ENCODE data around the gene DLGAP1.
"Not testable (repeated sequence)": the region's sequence is repeated elsewhere in the genome, so short reads cannot be mapped to it uniquely, and the experiment has no call there.

The DLGAP1 gene

DNA sequence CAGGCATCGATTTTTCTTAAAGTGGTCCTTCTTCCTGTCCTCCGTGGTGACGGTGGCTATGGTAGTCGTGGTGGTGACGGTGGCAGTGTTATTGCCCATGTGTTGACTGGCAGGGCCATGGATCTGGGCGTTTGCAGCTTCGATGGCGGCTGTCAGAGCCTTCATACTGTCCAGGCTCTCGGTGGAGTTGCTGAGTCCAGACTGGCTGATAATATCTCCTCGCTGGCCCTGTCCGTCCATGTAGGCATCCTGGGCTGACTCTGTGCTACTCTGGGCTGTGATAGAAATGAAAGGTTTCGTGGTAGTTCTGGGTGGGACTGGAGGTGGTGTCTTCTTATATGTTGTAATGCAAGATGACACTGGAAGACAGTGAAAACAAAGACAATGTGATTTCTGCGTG lies 873.2 kb downstream of the DLGAP1 start:
- Histone ChIP-seq H3K27me3 (ENCODE audit: insufficient read depth, insufficient read length) (no peaks in the 10 kb centered on the region), H3K36me3 (ENCODE audit: insufficient read depth, insufficient read length, low read length) (no peaks in the 10 kb centered on the region), H3K9ac (ENCODE audit: insufficient read length, low read depth) (no peak overlapping the region), H3K4me1 (ENCODE audit: insufficient read depth, insufficient read length) (no peaks in the 10 kb centered on the region), H3K4me3 (ENCODE audit: insufficient read length, low read depth) (no peak overlapping the region), H3K9me3 (ENCODE audit: insufficient read depth, low read length) (no peaks in the 10 kb centered on the region)
- TF ChIP-seq YY1 (IDR thresholded peaks at IDR 0.05; ENCODE audit: insufficient read depth, insufficient read length) = no peak
- TF ChIP-seq ZNF274 (IDR thresholded peaks at IDR 0.05; ENCODE audit: low read depth, low read length) = no peak
- TF ChIP-seq SUZ12 (IDR thresholded peaks at IDR 0.05; ENCODE audit: extremely low read depth, insufficient read depth, insufficient read length) = no peak
- no peak for DNase-seq (ENCODE audit: low read depth, low spot score)

DNA sequence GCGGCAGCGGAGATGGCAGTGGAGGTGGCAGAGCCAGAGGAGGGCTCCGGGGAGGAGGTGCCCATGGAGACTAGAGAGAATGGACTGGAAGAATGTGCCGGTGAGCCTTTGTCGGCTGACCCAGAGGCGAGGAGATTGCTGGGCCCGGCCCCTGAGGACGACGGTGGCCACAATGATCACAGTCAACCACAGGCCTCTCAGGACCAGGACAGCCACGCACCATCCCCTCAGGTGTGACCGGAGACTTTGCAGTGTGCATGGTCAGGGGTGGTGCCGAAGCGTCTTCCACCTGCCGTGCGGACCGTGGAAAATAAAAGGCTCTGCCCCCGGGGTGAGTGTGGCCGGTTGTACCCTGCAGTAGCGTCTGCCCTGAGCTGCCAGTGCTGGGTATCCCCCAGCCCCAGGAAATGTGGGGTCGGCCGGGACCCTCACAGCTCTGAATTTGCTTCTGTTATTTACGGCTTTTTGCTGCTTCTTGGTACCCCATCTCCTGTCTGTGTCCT lies 874.5 kb downstream of the DLGAP1 start:
- H3K4me3 ChIP-seq (ENCODE audit: insufficient read length, low read depth); H3K27me3 ChIP-seq (ENCODE audit: insufficient read depth, insufficient read length); H3K4me1 ChIP-seq (ENCODE audit: insufficient read depth, insufficient read length); DNase-seq (ENCODE audit: low read depth, low spot score); H3K9me3 ChIP-seq (ENCODE audit: insufficient read depth, low read length); H3K36me3 ChIP-seq (ENCODE audit: insufficient read depth, insufficient read length, low read length); H3K9ac ChIP-seq (ENCODE audit: insufficient read length, low read depth): not testable (repeated sequence)

DNA sequence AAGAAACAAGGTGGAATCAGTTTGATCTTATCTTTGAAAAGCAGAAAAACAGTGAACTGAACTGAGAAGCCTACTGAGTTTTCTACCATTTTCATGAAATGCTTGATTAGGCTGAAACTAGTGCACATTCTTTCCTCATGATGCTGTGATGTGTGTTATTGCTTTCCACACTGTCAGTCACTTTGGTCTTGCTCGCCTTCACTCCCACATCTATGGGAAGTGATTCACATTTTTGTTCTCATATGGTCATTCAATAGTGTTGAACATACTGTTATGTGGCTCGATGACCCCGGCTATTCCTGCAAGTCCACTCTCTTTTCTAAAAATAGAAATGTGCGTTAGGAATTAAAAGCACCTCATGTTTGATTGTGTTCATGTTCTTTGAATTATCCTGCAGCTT lies 875.4 kb downstream of the DLGAP1 start:
- no peak overlapping the region for H3K9ac ChIP-seq (ENCODE audit: insufficient read length, low read depth)
- TF ChIP-seq ZNF274 (IDR thresholded peaks at IDR 0.05; ENCODE audit: low read depth, low read length) (no peak), SUZ12 (IDR thresholded peaks at IDR 0.05; ENCODE audit: extremely low read depth, insufficient read depth, insufficient read length) (no peak), YY1 (IDR thresholded peaks at IDR 0.05; ENCODE audit: insufficient read depth, insufficient read length) (no peak)
- DNase-seq (ENCODE audit: low read depth, low spot score) = no peak
- H3K4me3 ChIP-seq (ENCODE audit: insufficient read length, low read depth) = no peak overlapping the region
- no peaks in the 10 kb centered on the region for H3K36me3 ChIP-seq (ENCODE audit: insufficient read depth, insufficient read length, low read length)
- H3K4me1 ChIP-seq (ENCODE audit: insufficient read depth, insufficient read length) = no peaks in the 10 kb centered on the region
- H3K27me3 ChIP-seq (ENCODE audit: insufficient read depth, insufficient read length) = no peaks in the 10 kb centered on the region
- no peaks in the 10 kb centered on the region for H3K9me3 ChIP-seq (ENCODE audit: insufficient read depth, low read length)

- Histone ChIP-seq H3K36me3 (ENCODE audit: insufficient read depth, insufficient read length, low read length) (no peaks in the 10 kb centered on the region), H3K9me3 (ENCODE audit: insufficient read depth, low read length) (no peaks in the 10 kb centered on the region), H3K4me3 (ENCODE audit: insufficient read length, low read depth) (no peak overlapping the region), H3K9ac (ENCODE audit: insufficient read length, low read depth) (no peak overlapping the region), H3K4me1 (ENCODE audit: insufficient read depth, insufficient read length) (no peaks in the 10 kb centered on the region), H3K27me3 (ENCODE audit: insufficient read depth, insufficient read length) (no peaks in the 10 kb centered on the region)
- TF ChIP-seq ZNF274 (IDR thresholded peaks at IDR 0.05; ENCODE audit: low read depth, low read length) (no peak), SUZ12 (IDR thresholded peaks at IDR 0.05; ENCODE audit: extremely low read depth, insufficient read depth, insufficient read length) (no peak)
- no peak for DNase-seq (ENCODE audit: low read depth, low spot score)
Measured at GRCh38 chr18:3578621-3579020, 876.5 kb downstream of the DLGAP1 start.

GRCh38 chr18:3577281-3577855 lies 877.7 kb downstream of the DLGAP1 start:
- H3K4me1 ChIP-seq (ENCODE audit: insufficient read depth, insufficient read length) = no peaks in the 10 kb centered on the region
- TF ChIP-seq SUZ12 (IDR thresholded peaks at IDR 0.05; ENCODE audit: extremely low read depth, insufficient read depth, insufficient read length) = no peak
- TF ChIP-seq YY1 (IDR thresholded peaks at IDR 0.05; ENCODE audit: insufficient read depth, insufficient read length) = no peak
- TF ChIP-seq ZNF274 (IDR thresholded peaks at IDR 0.05; ENCODE audit: low read depth, low read length) = no peak
- no peak for DNase-seq (ENCODE audit: low read depth, low spot score)
- no peak overlapping the region for H3K9ac ChIP-seq (ENCODE audit: insufficient read length, low read depth)
- no peaks in the 10 kb centered on the region for H3K27me3 ChIP-seq (ENCODE audit: insufficient read depth, insufficient read length)
- no peaks in the 10 kb centered on the region for H3K36me3 ChIP-seq (ENCODE audit: insufficient read depth, insufficient read length, low read length)
- H3K4me3 ChIP-seq (ENCODE audit: insufficient read length, low read depth) = no peak overlapping the region
- no peaks in the 10 kb centered on the region for H3K9me3 ChIP-seq (ENCODE audit: insufficient read depth, low read length)

DNA sequence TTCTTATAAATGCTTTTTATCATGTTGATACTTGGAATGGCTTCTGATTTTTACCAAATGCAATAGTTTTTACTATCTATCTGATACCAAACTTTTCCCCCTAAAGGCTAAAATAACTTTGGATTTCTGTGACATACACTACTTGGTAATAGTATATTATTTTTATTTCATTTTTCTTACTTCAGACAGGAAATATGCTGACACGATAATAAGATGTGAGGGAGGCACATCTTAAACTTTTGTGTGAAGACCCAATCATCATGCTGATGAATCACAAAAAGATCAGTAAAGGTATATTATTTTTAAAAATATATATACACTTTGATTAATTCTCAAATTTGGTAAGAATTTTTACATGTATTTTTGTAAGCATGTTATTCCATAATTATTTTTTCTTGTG lies 882.3 kb downstream of the DLGAP1 start:
- no peak overlapping the region for H3K9ac ChIP-seq (ENCODE audit: insufficient read length, low read depth)
- no peak overlapping the region for H3K4me3 ChIP-seq (ENCODE audit: insufficient read length, low read depth)
- no peak for TF ChIP-seq YY1 (IDR thresholded peaks at IDR 0.05; ENCODE audit: insufficient read depth, insufficient read length)
- TF ChIP-seq SUZ12 (IDR thresholded peaks at IDR 0.05; ENCODE audit: extremely low read depth, insufficient read depth, insufficient read length) = no peak
- TF ChIP-seq ZNF274 (IDR thresholded peaks at IDR 0.05; ENCODE audit: low read depth, low read length) = no peak
- no peaks in the 10 kb centered on the region for H3K27me3 ChIP-seq (ENCODE audit: insufficient read depth, insufficient read length)
- no peaks in the 10 kb centered on the region for H3K36me3 ChIP-seq (ENCODE audit: insufficient read depth, insufficient read length, low read length)
- no peaks in the 10 kb centered on the region for H3K9me3 ChIP-seq (ENCODE audit: insufficient read depth, low read length)
- H3K4me1 ChIP-seq (ENCODE audit: insufficient read depth, insufficient read length) = no peaks in the 10 kb centered on the region
- DNase-seq (ENCODE audit: low read depth, low spot score) = no peak

DNA sequence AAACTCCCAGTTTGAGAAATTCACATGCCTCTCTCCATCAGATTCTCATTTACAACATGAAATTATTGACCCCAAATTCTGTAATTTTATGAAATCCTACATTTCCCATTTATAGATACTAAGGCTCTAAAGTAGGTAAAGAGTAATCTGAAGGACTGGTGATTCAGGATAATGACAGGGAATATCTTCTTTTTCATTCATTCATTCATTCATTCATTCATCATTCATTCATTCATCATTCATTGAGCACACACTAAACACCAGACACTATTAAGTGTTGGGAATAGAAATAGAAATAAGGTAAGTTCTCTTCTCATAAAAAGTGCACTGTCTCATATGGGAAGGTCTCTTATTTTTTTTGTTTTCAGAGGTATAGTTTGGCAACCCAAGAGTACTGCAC lies 888.3 kb downstream of the DLGAP1 start:
- H3K4me3 ChIP-seq (ENCODE audit: insufficient read length, low read depth) = no peak overlapping the region
- H3K27me3 ChIP-seq (ENCODE audit: insufficient read depth, insufficient read length) = no peaks in the 10 kb centered on the region
- H3K9ac ChIP-seq (ENCODE audit: insufficient read length, low read depth) = no peak overlapping the region
- no peaks in the 10 kb centered on the region for H3K4me1 ChIP-seq (ENCODE audit: insufficient read depth, insufficient read length)
- no peaks in the 10 kb centered on the region for H3K9me3 ChIP-seq (ENCODE audit: insufficient read depth, low read length)
- no peak for TF ChIP-seq YY1 (IDR thresholded peaks at IDR 0.05; ENCODE audit: insufficient read depth, insufficient read length)
- TF ChIP-seq ZNF274 (IDR thresholded peaks at IDR 0.05; ENCODE audit: low read depth, low read length) = no peak
- TF ChIP-seq SUZ12 (IDR thresholded peaks at IDR 0.05; ENCODE audit: extremely low read depth, insufficient read depth, insufficient read length) = no peak
- no peaks in the 10 kb centered on the region for H3K36me3 ChIP-seq (ENCODE audit: insufficient read depth, insufficient read length, low read length)
- no peak for DNase-seq (ENCODE audit: low read depth, low spot score)

- H3K9me3 ChIP-seq (ENCODE audit: insufficient read depth, low read length) = no peaks in the 10 kb centered on the region
- no peaks in the 10 kb centered on the region for H3K27me3 ChIP-seq (ENCODE audit: insufficient read depth, insufficient read length)
- no peak overlapping the region for H3K9ac ChIP-seq (ENCODE audit: insufficient read length, low read depth)
- H3K4me3 ChIP-seq (ENCODE audit: insufficient read length, low read depth) = no peak overlapping the region
- H3K4me1 ChIP-seq (ENCODE audit: insufficient read depth, insufficient read length) = no peaks in the 10 kb centered on the region
- no peak for TF ChIP-seq YY1 (IDR thresholded peaks at IDR 0.05; ENCODE audit: insufficient read depth, insufficient read length)
- TF ChIP-seq ZNF274 (IDR thresholded peaks at IDR 0.05; ENCODE audit: low read depth, low read length) = no peak
- no peak for TF ChIP-seq SUZ12 (IDR thresholded peaks at IDR 0.05; ENCODE audit: extremely low read depth, insufficient read depth, insufficient read length)
- no peaks in the 10 kb centered on the region for H3K36me3 ChIP-seq (ENCODE audit: insufficient read depth, insufficient read length, low read length)
- DNase-seq (ENCODE audit: low read depth, low spot score) = no peak
Measured at GRCh38 chr18:3560755-3561154, 894.4 kb downstream of the DLGAP1 start.
